ENCODE measurements around the gene METTL13. TPM values are rescaled to one million over a fixed set of nuclear protein-coding genes. Genes with fewer than 3 reads are reported as not detected.

Gene METTL13
- polyA plus RNA-seq, 1 donor (not counting 4 experiments of a cell fraction or from before 2014, with no cell fraction given), result 54.0 TPM

DNA sequence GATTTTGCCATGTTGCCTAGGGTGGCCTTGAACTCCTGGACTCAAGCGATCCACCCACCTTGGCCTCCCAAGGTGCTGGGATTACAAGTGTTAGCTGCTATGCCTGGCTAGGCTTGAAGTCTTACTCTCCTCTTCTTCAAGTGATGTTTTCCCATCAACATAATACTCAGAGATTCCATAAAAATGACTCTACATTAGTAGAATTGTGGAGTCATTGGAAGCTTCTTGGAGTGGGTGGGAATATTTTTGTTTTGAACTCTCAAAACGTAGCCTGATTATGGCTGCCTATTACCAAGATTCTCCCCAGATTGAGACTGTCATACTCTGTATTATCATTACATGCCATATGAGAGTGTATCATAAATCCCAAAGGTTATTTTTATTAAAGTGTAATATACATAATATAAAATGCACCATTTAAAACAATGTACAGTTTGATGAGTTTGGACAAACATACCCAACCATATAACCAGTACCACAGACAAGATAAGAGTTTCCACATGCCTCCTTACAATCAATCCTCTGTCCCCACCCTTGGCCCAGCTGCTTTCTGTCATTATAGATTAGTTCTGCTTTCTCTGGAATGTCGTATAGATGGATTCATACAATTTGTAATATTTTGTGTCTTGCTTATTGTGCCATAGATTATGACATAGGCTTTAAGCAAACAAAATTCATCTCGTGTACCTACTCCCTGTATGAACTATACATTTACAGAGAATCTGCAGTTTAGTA lies 51.8 kb downstream of the METTL13 start:
- dilution Hi-C loops (cut with MboI; ENCODE audit: extremely low pct_ligation_motif_present, low sequenced_read_pairs), result no loop called here
- no peak for FAIRE-seq
- H3K27ac ChIP-seq (ENCODE audit: control insufficient read depth, insufficient read depth, low read length), result no peak overlapping the region

DNA sequence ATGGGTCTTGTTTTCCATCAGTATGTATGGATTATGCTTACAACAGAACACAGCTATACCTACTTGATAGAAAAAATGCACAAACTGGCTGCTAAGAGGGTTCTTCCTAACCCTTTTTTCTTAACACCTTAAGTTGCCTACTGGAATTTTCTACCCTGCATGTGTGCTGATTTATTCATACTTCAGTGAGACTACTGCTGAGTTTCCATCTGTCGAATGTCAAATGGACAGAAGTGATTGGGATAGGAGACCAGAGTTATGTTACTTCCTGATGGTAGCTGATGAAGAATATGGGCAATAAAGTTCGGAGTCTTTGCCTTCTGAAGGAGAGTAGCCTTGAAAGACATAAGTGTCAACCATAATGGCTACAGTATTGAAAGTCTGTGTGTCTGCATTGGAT lies 53.4 kb downstream of the METTL13 start:
- no peak for DNase-seq (ENCODE audit: low read depth, low spot score)
- H3K79me2 ChIP-seq (ENCODE audit: control insufficient read depth, insufficient read depth, low read length), result no peaks in the 10 kb centered on the region
- no peaks in the 10 kb centered on the region for H3K36me3 ChIP-seq (ENCODE audit: control insufficient read depth in 2 of 2, extremely low read depth in 1 of 2, insufficient read depth in 2 of 2, low read length in 2 of 2)
- no peaks in the 10 kb centered on the region for H4K20me1 ChIP-seq (ENCODE audit: control insufficient read depth, extremely low read depth, insufficient read depth, low read length)
- no peak overlapping the region for H2AFZ ChIP-seq (ENCODE audit: control insufficient read depth, low read length)
- H3K4me2 ChIP-seq (ENCODE audit: control insufficient read depth, extremely low read depth, insufficient read depth, low read depth, low read length), result no peak overlapping the region
- no peaks in the 10 kb centered on the region for H3K9me1 ChIP-seq (ENCODE audit: control insufficient read depth, extremely low read depth, insufficient read depth, low read length)
- H3K4me3 ChIP-seq (ENCODE audit: control insufficient read depth in 2 of 3, extremely low read depth in 1 of 3, insufficient read depth in 2 of 3, low read depth in 1 of 3, low read length in 3 of 3), result no peak overlapping the region
- no peak overlapping the region for H3K9ac ChIP-seq (ENCODE audit: control insufficient read depth, extremely low read depth, insufficient read depth, low read length)
- dilution Hi-C loops (cut with MboI; ENCODE audit: extremely low pct_ligation_motif_present, low sequenced_read_pairs), result no loop called here
- TF ChIP-seq, protein P1, sequence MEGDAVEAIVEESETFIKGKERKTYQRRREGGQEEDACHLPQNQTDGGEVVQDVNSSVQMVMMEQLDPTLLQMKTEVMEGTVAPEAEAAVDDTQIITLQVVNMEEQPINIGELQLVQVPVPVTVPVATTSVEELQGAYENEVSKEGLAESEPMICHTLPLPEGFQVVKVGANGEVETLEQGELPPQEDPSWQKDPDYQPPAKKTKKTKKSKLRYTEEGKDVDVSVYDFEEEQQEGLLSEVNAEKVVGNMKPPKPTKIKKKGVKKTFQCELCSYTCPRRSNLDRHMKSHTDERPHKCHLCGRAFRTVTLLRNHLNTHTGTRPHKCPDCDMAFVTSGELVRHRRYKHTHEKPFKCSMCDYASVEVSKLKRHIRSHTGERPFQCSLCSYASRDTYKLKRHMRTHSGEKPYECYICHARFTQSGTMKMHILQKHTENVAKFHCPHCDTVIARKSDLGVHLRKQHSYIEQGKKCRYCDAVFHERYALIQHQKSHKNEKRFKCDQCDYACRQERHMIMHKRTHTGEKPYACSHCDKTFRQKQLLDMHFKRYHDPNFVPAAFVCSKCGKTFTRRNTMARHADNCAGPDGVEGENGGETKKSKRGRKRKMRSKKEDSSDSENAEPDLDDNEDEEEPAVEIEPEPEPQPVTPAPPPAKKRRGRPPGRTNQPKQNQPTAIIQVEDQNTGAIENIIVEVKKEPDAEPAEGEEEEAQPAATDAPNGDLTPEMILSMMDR (optimal IDR thresholded peaks at IDR 0.05 in 1 of 3, IDR thresholded peaks at IDR 0.05 in 1 of 3, conservative IDR thresholded peaks at IDR 0.05 in 1 of 3; ENCODE audit: extremely low read depth in 1 of 3, insufficient read depth in 2 of 3, low read length in 3 of 3), result no peak
- TF ChIP-seq EZH2 (IDR thresholded peaks at IDR 0.05; ENCODE audit: low read length), result no peak
- no peaks in the 10 kb centered on the region for H3K27me3 ChIP-seq (ENCODE audit: control insufficient read depth, extremely low read depth, insufficient read depth, low read length)
- no peak for FAIRE-seq
- H3K9me3 ChIP-seq (ENCODE audit: control insufficient read depth, low read depth, low read length), result no peaks in the 10 kb centered on the region
- H3K4me1 ChIP-seq (ENCODE audit: control insufficient read depth, extremely low read depth, insufficient read depth, low read length), result no peaks in the 10 kb centered on the region
- no peak overlapping the region for H3K27ac ChIP-seq (ENCODE audit: control insufficient read depth, insufficient read depth, low read length)

More for the DNA sequence above, 51.8 kb downstream of the METTL13 start:
- Histone ChIP-seq H3K9me3 (ENCODE audit: control insufficient read depth, low read depth, low read length) (no peaks in the 10 kb centered on the region), H3K4me1 (ENCODE audit: control insufficient read depth, extremely low read depth, insufficient read depth, low read length) (no peaks in the 10 kb centered on the region), H2AFZ (ENCODE audit: control insufficient read depth, low read length) (no peak overlapping the region), H3K4me3 (ENCODE audit: control insufficient read depth in 2 of 3, extremely low read depth in 1 of 3, insufficient read depth in 2 of 3, low read depth in 1 of 3, low read length in 3 of 3) (no peak overlapping the region), H3K79me2 (ENCODE audit: control insufficient read depth, insufficient read depth, low read length) (no peaks in the 10 kb centered on the region), H3K9me1 (ENCODE audit: control insufficient read depth, extremely low read depth, insufficient read depth, low read length) (no peaks in the 10 kb centered on the region), H3K9ac (ENCODE audit: control insufficient read depth, extremely low read depth, insufficient read depth, low read length) (no peak overlapping the region), H4K20me1 (ENCODE audit: control insufficient read depth, extremely low read depth, insufficient read depth, low read length) (no peaks in the 10 kb centered on the region), H3K27me3 (ENCODE audit: control insufficient read depth, extremely low read depth, insufficient read depth, low read length) (no peaks in the 10 kb centered on the region), H3K36me3 (ENCODE audit: control insufficient read depth in 2 of 2, extremely low read depth in 1 of 2, insufficient read depth in 2 of 2, low read length in 2 of 2) (no peaks in the 10 kb centered on the region), H3K4me2 (ENCODE audit: control insufficient read depth, extremely low read depth, insufficient read depth, low read depth, low read length) (no peak overlapping the region)
- DNase-seq (ENCODE audit: low read depth, low spot score), result no peak
- TF ChIP-seq, protein P1 (optimal IDR thresholded peaks at IDR 0.05 in 1 of 3, IDR thresholded peaks at IDR 0.05 in 1 of 3, conservative IDR thresholded peaks at IDR 0.05 in 1 of 3; ENCODE audit: extremely low read depth in 1 of 3, insufficient read depth in 2 of 3, low read length in 3 of 3), result no peak
- TF ChIP-seq EZH2 (IDR thresholded peaks at IDR 0.05; ENCODE audit: low read length), result no peak
